ENCODE measurements around the gene CFAP410.
"Not testable (repeated sequence)": the region's sequence is repeated elsewhere in the genome, so short reads cannot be mapped to it uniquely, and the experiment has no call there.

GRCh38 chr21:44283211-44283785, 55.9 kb downstream of the CFAP410 start:
- TF ChIP-seq CTCF (IDR thresholded peaks at IDR 0.05; ENCODE audit: insufficient read depth, low read length); POLR2AphosphoS5 (IDR thresholded peaks at IDR 0.05; ENCODE audit: low read depth); SPI1 (IDR thresholded peaks at IDR 0.05; ENCODE audit: borderline replicate concordance, low read depth): not testable (repeated sequence)

All from HL-60 (cell line).